CD1c-positive myeloid dendritic cell (primary cell): ENCODE measurements around the gene MAN1B1.
A peak's percentile ranks its signal among the peaks of the same experiment; 100 is the strongest.
"Not testable (repeated sequence)": the region's sequence is repeated elsewhere in the genome, so short reads cannot be mapped to it uniquely, and the experiment has no call there.

Experiments
- DNase-seq: peaks from one replicate; pipeline ENCODE4 v3.0.0-alpha.2; 2016; ENCODE audit errors: extremely low spot score

Gene MAN1B1

GRCh38 chr9:137110147-137110910 lies 23.5 kb downstream of the MAN1B1 start:
- DNase-seq, result no peak

GRCh38 chr9:137110911-137111787 lies 24.4 kb downstream of the MAN1B1 start:
- no peak for DNase-seq

GRCh38 chr9:137111788-137112563 lies 25.2 kb downstream of the MAN1B1 start:
- DNase-seq, result no peak

GRCh38 chr9:137112564-137113384 lies 26.0 kb downstream of the MAN1B1 start:
- no peak for DNase-seq

GRCh38 chr9:137113385-137114159 lies 26.8 kb downstream of the MAN1B1 start:
- DNase-seq, result peak; percentile 42

- no peak for DNase-seq
These were observed 27.4 kb downstream of the MAN1B1 start for GRCh38 chr9:137114220-137114612.

GRCh38 chr9:137114613-137115393 lies 28.0 kb downstream of the MAN1B1 start, which contains the start of gene DPP7:
Gene DPP7 (minus strand): TSS chr9:137114733. CDS start chr9:137114713, 20 bp downstream.
- DNase-seq, result peak; percentile 90

- DNase-seq, result no peak
These were observed 28.7 kb downstream of the MAN1B1 start for GRCh38 chr9:137115394-137116026.

- no peak for DNase-seq
These were observed 29.3 kb downstream of the MAN1B1 start for GRCh38 chr9:137116027-137116507.

GRCh38 chr9:137116728-137117127 lies 29.9 kb downstream of the MAN1B1 start:
- no peak for DNase-seq

- DNase-seq, result no peak
These were observed 30.5 kb downstream of the MAN1B1 start for GRCh38 chr9:137117269-137117731.

GRCh38 chr9:137118092-137118603 lies 31.4 kb downstream of the MAN1B1 start:
- not testable (repeated sequence) for DNase-seq

- DNase-seq, result not testable (repeated sequence)
These were observed 35.4 kb downstream of the MAN1B1 start for GRCh38 chr9:137121927-137122795.

- DNase-seq, result not testable (repeated sequence)
These were observed 36.1 kb downstream of the MAN1B1 start for GRCh38 chr9:137122796-137123467.

GRCh38 chr9:137123468-137123837 lies 36.7 kb downstream of the MAN1B1 start:
- no peak for DNase-seq

- DNase-seq, result not testable (repeated sequence)
These were observed 37.2 kb downstream of the MAN1B1 start for GRCh38 chr9:137123952-137124462.

- peak; percentile 30 for DNase-seq
These were observed 40.0 kb downstream of the MAN1B1 start for GRCh38 chr9:137126786-137127185.
